GM23338 (cell line): ENCODE data around the gene KRTAP19-2. TPM values are rescaled to one million over a fixed set of nuclear protein-coding genes. Genes with fewer than 3 reads are reported as not detected.

Source experiments
- ATAC-seq: fragments of 200-7000 bp; cut with Tn5 transposase; 3 replicates; pipeline ENCODE4 v1.9.1; 2020
- DNase-seq: peaks from one replicate; pipeline ENCODE4 v3.0.0-alpha.2; 2015; ENCODE audit warnings: low spot score
- H2AFZ ChIP-seq: fragments of 200-600 bp; sonication (generic); 2 replicates; pipeline ENCODE4 v1.8.0; 2016; ENCODE audit warnings: antibody characterized with exemption, mild to moderate bottlenecking, moderate library complexity
- H3F3A ChIP-seq: fragments of 200-600 bp; sonication (generic); replicated peaks from 2 replicates; pipeline ENCODE4 v1.8.0; 2017; ENCODE audit warnings: antibody characterized with exemption, mixed run types, low read depth
- H3K27ac ChIP-seq: fragments of 200-600 bp; sonication (generic); 2 replicates; pipeline ENCODE4 v1.6.1; 2016; ENCODE audit warnings: low read depth
- H3K27me3 ChIP-seq: fragments of 200-600 bp; sonication (generic); 2 replicates; pipeline ENCODE4 v1.8.0; 2016; ENCODE audit warnings: mild to moderate bottlenecking, mixed run types, moderate library complexity; ENCODE audit not compliant: insufficient read depth
- H3K36me3 ChIP-seq: fragments of 200-600 bp; sonication (generic); 2 replicates; pipeline ENCODE4 v1.8.0; 2016; ENCODE audit warnings: mild to moderate bottlenecking; ENCODE audit not compliant: insufficient read depth
- H3K4me1 ChIP-seq: fragments of 200-600 bp; sonication (generic); 2 replicates; pipeline ENCODE4 v1.8.0; 2016; ENCODE audit warnings: mild to moderate bottlenecking, moderate library complexity; ENCODE audit not compliant: insufficient read depth
- H3K4me2 ChIP-seq: fragments of 200-600 bp; sonication (generic); 2 replicates; pipeline ENCODE4 v1.7.1; 2017; ENCODE audit warnings: mixed run types
- H3K4me3 ChIP-seq: fragments of 200-600 bp; sonication (generic); 2 replicates; pipeline ENCODE4 v1.6.1; 2016; ENCODE audit warnings: mixed run types
- H3K79me2 ChIP-seq: fragments of 200-600 bp; sonication (generic); replicated peaks from 2 replicates; pipeline ENCODE4 v1.8.0; 2017; ENCODE audit warnings: mild to moderate bottlenecking; ENCODE audit not compliant: insufficient read depth
- H3K9me2 ChIP-seq: fragments of 200-600 bp; sonication (generic); 2 replicates; pipeline ENCODE4 v1.8.0; 2017; ENCODE audit not compliant: insufficient read depth
- H4K20me1 ChIP-seq: fragments of 200-600 bp; sonication (generic); replicated peaks from 2 replicates; pipeline ENCODE4 v1.8.0; 2017; ENCODE audit warnings: mild to moderate bottlenecking; ENCODE audit not compliant: insufficient read depth
- H3K27ac Mint-ChIP-seq: 2 replicates; pipeline ENCODE4 v1.8.0; 2020; ENCODE audit warnings: inconsistent platforms, mild to moderate bottlenecking, moderate library complexity, mixed read lengths
- H3K27me3 Mint-ChIP-seq: 3 replicates; pipeline ENCODE4 v1.8.0; 2022; ENCODE audit warnings: low read depth, mild to moderate bottlenecking, moderate library complexity, mixed read lengths, inconsistent platforms; ENCODE audit not compliant: insufficient read depth, poor library complexity
- H3K36me3 Mint-ChIP-seq: 3 replicates; pipeline ENCODE4 v1.8.0; 2021; ENCODE audit warnings: low read depth, mild to moderate bottlenecking, inconsistent platforms, moderate library complexity, mixed read lengths
- H3K4me1 Mint-ChIP-seq: 3 replicates; pipeline ENCODE4 v1.8.0; 2020; ENCODE audit warnings: mild to moderate bottlenecking, inconsistent platforms, mixed read lengths
- H3K4me3 Mint-ChIP-seq: 3 replicates; pipeline ENCODE4 v1.8.0; 2021; ENCODE audit warnings: moderate library complexity, mild to moderate bottlenecking, inconsistent platforms, mixed read lengths
- H3K9me3 Mint-ChIP-seq: 3 replicates; pipeline ENCODE4 v1.8.0; 2020; ENCODE audit warnings: moderate library complexity, mild to moderate bottlenecking, inconsistent platforms, mixed read lengths
- EZH2 ChIP-seq: fragments of 200-600 bp; sonication (generic); IDR thresholded peaks from one replicate; pipeline ENCODE4 v1.8.0; 2017; ENCODE audit warnings: antibody characterized with exemption, mild to moderate bottlenecking, low read depth; ENCODE audit not compliant: unreplicated experiment
- EZH2phosphoT487 ChIP-seq: fragments of 200-600 bp; sonication (generic); IDR thresholded peaks from one replicate; pipeline ENCODE4 v1.8.1; 2018; ENCODE audit warnings: antibody characterized with exemption; ENCODE audit not compliant: unreplicated experiment
- JUNB ChIP-seq: IDR thresholded peaks from one replicate; pipeline ENCODE4 v1.6.1; 2016; ENCODE audit warnings: antibody characterized with exemption; ENCODE audit not compliant: unreplicated experiment
- NANOG ChIP-seq: IDR thresholded peaks from 2 replicates; pipeline ENCODE4 v1.6.1; 2016; ENCODE audit warnings: antibody characterized with exemption, borderline replicate concordance
- POLR2AphosphoS5 ChIP-seq: IDR thresholded peaks from 2 replicates; pipeline ENCODE4 v1.6.1; 2016; ENCODE audit warnings: antibody characterized with exemption, low read depth
- REST ChIP-seq: IDR thresholded peaks from one replicate; pipeline ENCODE4 v1.6.1; 2018; ENCODE audit warnings: antibody characterized with exemption; ENCODE audit not compliant: unreplicated experiment
- STAT1 ChIP-seq: IDR thresholded peaks from one replicate; pipeline ENCODE4 v1.6.1; 2016; ENCODE audit warnings: antibody characterized with exemption; ENCODE audit not compliant: unreplicated experiment
- ZNF114 ChIP-seq: fragments of 250-450 bp; sonication (Bioruptor Pico); IDR thresholded peaks from 2 replicates; pipeline ENCODE4 v1.5.0; 2020; ENCODE audit warnings: mild to moderate bottlenecking, moderate library complexity
- ZNF331 ChIP-seq: fragments of 250-450 bp; sonication (Bioruptor Pico); IDR thresholded peaks from 2 replicates; pipeline ENCODE4 v1.5.0; 2020; ENCODE audit warnings: low read depth, mild to moderate bottlenecking, moderate library complexity
- polyA plus RNA-seq: library from polyadenylated mRNA; unstranded; fragments of >200 nt; fragmentation: Nextera tagmentation; extraction: Ambion mirVana; gene quantifications from 2 replicates; pipeline ENCODE4 v1.2.1, GENCODE V29; 2016
- total RNA-seq: library from RNA; depleted of rRNA; stranded (reverse); fragments of >200 nt; shearing (Covaris generic); gene quantifications from 2 replicates; pipeline ENCODE4 v1.2.3, GENCODE V29; 2014
- TF ChIP-seq, protein P1 (sequence below), 2 experiments: fragments of 200-600 bp in 1 of 2; sonication (generic) in 1 of 2; conservative IDR thresholded peaks; 2 replicates each; pipeline versions ENCODE4 v1.5.1 to v1.6.1; 2016 to 2017; ENCODE audit warnings: antibody characterized with exemption in 2 of 2, low read depth in 2 of 2, mild to moderate bottlenecking in 2 of 2, moderate library complexity in 1 of 2
- TF ChIP-seq, protein P2 (sequence below): IDR thresholded peaks from 2 replicates; pipeline ENCODE4 v1.6.1; 2016; ENCODE audit warnings: antibody characterized with exemption

The KRTAP19-2 gene
- total and polyA plus RNA-seq, 2 experiments from 2014 or later = not detected

- TF ChIP-seq EZH2phosphoT487 (no peak), STAT1 (no peak), JUNB (no peak), EZH2 (no peak), NANOG (no peak), ZNF114 (CRISPR knock-in tag) (no peak), REST (no peak)
- TF ChIP-seq, protein P1, sequence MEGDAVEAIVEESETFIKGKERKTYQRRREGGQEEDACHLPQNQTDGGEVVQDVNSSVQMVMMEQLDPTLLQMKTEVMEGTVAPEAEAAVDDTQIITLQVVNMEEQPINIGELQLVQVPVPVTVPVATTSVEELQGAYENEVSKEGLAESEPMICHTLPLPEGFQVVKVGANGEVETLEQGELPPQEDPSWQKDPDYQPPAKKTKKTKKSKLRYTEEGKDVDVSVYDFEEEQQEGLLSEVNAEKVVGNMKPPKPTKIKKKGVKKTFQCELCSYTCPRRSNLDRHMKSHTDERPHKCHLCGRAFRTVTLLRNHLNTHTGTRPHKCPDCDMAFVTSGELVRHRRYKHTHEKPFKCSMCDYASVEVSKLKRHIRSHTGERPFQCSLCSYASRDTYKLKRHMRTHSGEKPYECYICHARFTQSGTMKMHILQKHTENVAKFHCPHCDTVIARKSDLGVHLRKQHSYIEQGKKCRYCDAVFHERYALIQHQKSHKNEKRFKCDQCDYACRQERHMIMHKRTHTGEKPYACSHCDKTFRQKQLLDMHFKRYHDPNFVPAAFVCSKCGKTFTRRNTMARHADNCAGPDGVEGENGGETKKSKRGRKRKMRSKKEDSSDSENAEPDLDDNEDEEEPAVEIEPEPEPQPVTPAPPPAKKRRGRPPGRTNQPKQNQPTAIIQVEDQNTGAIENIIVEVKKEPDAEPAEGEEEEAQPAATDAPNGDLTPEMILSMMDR (conservative IDR thresholded peaks at IDR 0.05; ENCODE audit: low read depth in 2 of 2) = no peak
- TF ChIP-seq, protein P2, sequence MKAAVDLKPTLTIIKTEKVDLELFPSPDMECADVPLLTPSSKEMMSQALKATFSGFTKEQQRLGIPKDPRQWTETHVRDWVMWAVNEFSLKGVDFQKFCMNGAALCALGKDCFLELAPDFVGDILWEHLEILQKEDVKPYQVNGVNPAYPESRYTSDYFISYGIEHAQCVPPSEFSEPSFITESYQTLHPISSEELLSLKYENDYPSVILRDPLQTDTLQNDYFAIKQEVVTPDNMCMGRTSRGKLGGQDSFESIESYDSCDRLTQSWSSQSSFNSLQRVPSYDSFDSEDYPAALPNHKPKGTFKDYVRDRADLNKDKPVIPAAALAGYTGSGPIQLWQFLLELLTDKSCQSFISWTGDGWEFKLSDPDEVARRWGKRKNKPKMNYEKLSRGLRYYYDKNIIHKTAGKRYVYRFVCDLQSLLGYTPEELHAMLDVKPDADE = no peak
These were observed 9.8 kb upstream of the KRTAP19-2 start, which contains the start of gene KRTAP19-4 (continued) for GRCh38 chr21:30497065-30497464.

GRCh38 chr21:30491963-30492428 lies 4.8 kb upstream of the KRTAP19-2 start, which contains the start of gene KRTAP19-3:
TSS of gene KRTAP19-3 (minus strand) at chr21:30492013. CDS start at chr21:30491957, 56 bp downstream.
- Histone ChIP-seq H3K4me1 (no peaks in the 10 kb centered on the region), H3K27me3 (no peaks in the 10 kb centered on the region), H4K20me1 (no peaks in the 10 kb centered on the region), H3K4me2 (no peak within 1 kb of the TSS), H3K4me3 (no peak within 1 kb of the TSS), H3F3A (no peaks in the 10 kb centered on the region), H3K36me3 (no peaks in the 10 kb centered on the region), H3K79me2 (no peaks in the 10 kb centered on the region), H3K9me2 (no peaks in the 10 kb centered on the region), H3K27ac (no peak within 1 kb of the TSS), H2AFZ (no peak within 1 kb of the TSS)
- Mint-ChIP-seq H3K4me1 (no peaks in the 10 kb centered on the region), H3K4me3 (no peak within 1 kb of the TSS), H3K9me3 (peaks cover 19% of the 10 kb centered on the region), H3K36me3 (peaks cover 8% of the 10 kb centered on the region; the same call in 2 of the 3 replicates), H3K27ac (no peak within 1 kb of the TSS; the same call in 1 of the 2 replicates), H3K27me3 (peaks cover under 1% of the 10 kb centered on the region)
- DNase-seq = peak; percentile 6
- TF ChIP-seq NANOG (no peak), ZNF331 (CRISPR knock-in tag) (no peak), ZNF114 (CRISPR knock-in tag) (no peak), POLR2AphosphoS5 (no peak), EZH2 (no peak), STAT1 (no peak), REST (no peak)
- TF ChIP-seq, protein P2 = no peak
- TF ChIP-seq, protein P1 (conservative IDR thresholded peaks at IDR 0.05; ENCODE audit: low read depth in 2 of 2) = no peak
- no peak for ATAC-seq
